A673 (cell line): ENCODE results near the gene MAD2L2. TPM values are rescaled to one million over a fixed set of nuclear protein-coding genes. Genes with fewer than 3 reads are reported as not detected.

Source experiments
- BruUV-seq: library from RNA; stranded (reverse); fragments of 400-500 nt; replicated peaks from 2 replicates; lab custom pipeline; 2021; lab: Mats Ljungman, UMichigan
- CTCF ChIA-PET: fragments of 300-600 bp; sonication (Branson Sonifier 250); formaldehyde crosslinking; loops from one replicate; lab custom pipeline; 2022; ENCODE audit warnings: antibody characterized with exemption; lab: Charles Lee
- POLR2A ChIA-PET: fragments of 300-600 bp; sonication (Branson Sonifier 250); formaldehyde crosslinking; loops from one replicate; lab custom pipeline; 2022; ENCODE audit warnings: antibody characterized with exemption; ENCODE audit not compliant: low non-redundant PET; lab: Charles Lee
- DNase-seq: peaks from one replicate; pipeline ENCODE4 v3.0.0-alpha.2; 2015; ENCODE audit warnings: low spot score
- H3K27ac ChIP-seq: fragments of 200-600 bp; sonication (generic); 2 replicates; pipeline ENCODE4 v1.5.1; 2016; ENCODE audit warnings: mixed run types, low read depth, mild to moderate bottlenecking, mixed read lengths, antibody characterized with exemption, low read length; ENCODE audit not compliant: poor library complexity, severe bottlenecking
- H3K27me3 ChIP-seq: fragments of 200-600 bp; sonication (generic); replicated peaks from 2 replicates; pipeline ENCODE4 v1.6.1; 2017; ENCODE audit warnings: mixed run types, low read depth, mild to moderate bottlenecking, mixed read lengths, antibody characterized with exemption, low read length; ENCODE audit not compliant: insufficient read depth, poor library complexity
- H3K36me3 ChIP-seq: fragments of 200-600 bp; sonication (generic); 2 replicates; pipeline ENCODE4 v1.6.1; 2016; ENCODE audit warnings: mixed run types, mild to moderate bottlenecking, mixed read lengths, antibody characterized with exemption, low read length; ENCODE audit not compliant: insufficient read depth, poor library complexity, severe bottlenecking
- H3K4me1 ChIP-seq: fragments of 200-600 bp; sonication (generic); 2 replicates; pipeline ENCODE4 v1.6.1; 2017; ENCODE audit warnings: mixed run types, mild to moderate bottlenecking, mixed read lengths, antibody characterized with exemption, low read length; ENCODE audit not compliant: insufficient read depth, poor library complexity, severe bottlenecking
- H3K4me3 ChIP-seq: fragments of 200-600 bp; sonication (generic); 2 replicates; pipeline ENCODE4 v1.5.1; 2016; ENCODE audit warnings: low read depth, mixed run types, mild to moderate bottlenecking, mixed read lengths, low read length; ENCODE audit not compliant: poor library complexity, severe bottlenecking
- H3K9me3 ChIP-seq: fragments of 200-600 bp; sonication (generic); 2 replicates; pipeline ENCODE4 v1.6.1; 2016; ENCODE audit warnings: mixed run types, low read depth, mild to moderate bottlenecking, mixed read lengths, antibody characterized with exemption, low read length; ENCODE audit not compliant: poor library complexity, severe bottlenecking
- EZH2 ChIP-seq: fragments of 200-600 bp; sonication (generic); IDR thresholded peaks from 2 replicates; pipeline ENCODE4 v1.6.1; 2017; ENCODE audit warnings: borderline replicate concordance, low read depth, mild to moderate bottlenecking, mixed read lengths, antibody characterized with exemption, low read length; ENCODE audit not compliant: poor library complexity, severe bottlenecking
- intact Hi-C: fragments of 100-400 bp; cut with micrococcal nuclease; formaldehyde crosslinking; loops from one replicate; pipeline ENCODE4 v1.10.0; 2022; ENCODE audit not compliant: unreplicated experiment
- total RNA-seq: library from RNA; stranded (reverse); gene quantifications from 2 replicates; pipeline ENCODE4 v1.2.3, GENCODE V29; 2021
- TF ChIP-seq, protein P1 (sequence below): fragments of 300-800, 200-600 bp; sonication (generic); conservative IDR thresholded peaks from 2 replicates; pipeline ENCODE4 v1.5.1; 2017; ENCODE audit warnings: low read depth, mild to moderate bottlenecking, antibody characterized with exemption, low read length, moderate library complexity, mixed read lengths

MAD2L2 gene
- total RNA-seq, 1 experiment from 2014 or later = 134 TPM

- TF ChIP-seq, protein P1, sequence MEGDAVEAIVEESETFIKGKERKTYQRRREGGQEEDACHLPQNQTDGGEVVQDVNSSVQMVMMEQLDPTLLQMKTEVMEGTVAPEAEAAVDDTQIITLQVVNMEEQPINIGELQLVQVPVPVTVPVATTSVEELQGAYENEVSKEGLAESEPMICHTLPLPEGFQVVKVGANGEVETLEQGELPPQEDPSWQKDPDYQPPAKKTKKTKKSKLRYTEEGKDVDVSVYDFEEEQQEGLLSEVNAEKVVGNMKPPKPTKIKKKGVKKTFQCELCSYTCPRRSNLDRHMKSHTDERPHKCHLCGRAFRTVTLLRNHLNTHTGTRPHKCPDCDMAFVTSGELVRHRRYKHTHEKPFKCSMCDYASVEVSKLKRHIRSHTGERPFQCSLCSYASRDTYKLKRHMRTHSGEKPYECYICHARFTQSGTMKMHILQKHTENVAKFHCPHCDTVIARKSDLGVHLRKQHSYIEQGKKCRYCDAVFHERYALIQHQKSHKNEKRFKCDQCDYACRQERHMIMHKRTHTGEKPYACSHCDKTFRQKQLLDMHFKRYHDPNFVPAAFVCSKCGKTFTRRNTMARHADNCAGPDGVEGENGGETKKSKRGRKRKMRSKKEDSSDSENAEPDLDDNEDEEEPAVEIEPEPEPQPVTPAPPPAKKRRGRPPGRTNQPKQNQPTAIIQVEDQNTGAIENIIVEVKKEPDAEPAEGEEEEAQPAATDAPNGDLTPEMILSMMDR = no peak
- TF ChIP-seq EZH2 = no peak
- CTCF ChIA-PET = interaction anchor here (1.6 kb wide), 1 partner anchor 15 kb away, joined by 23 read pairs; the partner anchor contains the start of gene FBXO6
- intact Hi-C loops = no loop called here
Observed at GRCh38 chr1:11649237-11649623, 31.7 kb downstream of the MAD2L2 start.

DNA sequence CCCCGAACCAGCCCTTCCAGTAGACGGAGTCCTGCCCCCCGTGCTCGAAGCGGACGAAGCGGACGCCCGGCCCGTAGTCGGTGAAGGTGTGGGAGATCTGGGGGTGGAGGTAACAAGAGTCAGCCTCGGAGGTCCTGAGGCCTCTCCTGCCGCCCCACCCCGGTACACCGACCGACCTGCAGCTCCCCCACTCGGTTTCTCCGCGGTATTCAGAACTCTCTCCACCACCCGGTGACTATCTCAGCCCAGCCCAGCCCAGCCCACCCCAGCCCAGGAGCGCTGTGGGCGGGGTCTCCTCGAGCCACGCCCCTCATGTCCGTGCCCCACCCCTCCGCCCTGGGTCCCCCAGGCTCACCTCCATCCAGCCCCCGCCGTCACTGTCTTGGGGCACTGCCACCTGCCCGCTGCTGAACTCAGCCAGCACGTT lies 32.2 kb downstream of the MAD2L2 start:
- H3K36me3 ChIP-seq = no peaks in the 10 kb centered on the region
- peaks cover 15% of the 10 kb centered on the region for H3K4me1 ChIP-seq
- ChIA-PET CTCF (interaction anchor here (1.9 kb wide), 1 partner anchor 71 kb away, joined by 5 read pairs; no protein-coding TSS in a partner anchor), POLR2A (no interaction called here)
- no TSS peak for BruUV-seq
- H3K4me3 ChIP-seq = no peak overlapping the region
- H3K9me3 ChIP-seq = no peaks in the 10 kb centered on the region
- intact Hi-C loops = no loop called here
- no peak overlapping the region for H3K27ac ChIP-seq
- no peak for DNase-seq
- no peaks in the 10 kb centered on the region for H3K27me3 ChIP-seq
- TF ChIP-seq, protein P1 = no peak
- no peak for TF ChIP-seq EZH2

More at GRCh38 chr1:11649237-11649623, 31.7 kb downstream of the MAD2L2 start:
- no peak for DNase-seq
- Histone ChIP-seq H3K36me3 (no peaks in the 10 kb centered on the region), H3K27ac (no peak overlapping the region), H3K9me3 (no peaks in the 10 kb centered on the region), H3K4me3 (no peak overlapping the region), H3K27me3 (no peaks in the 10 kb centered on the region), H3K4me1 (peaks cover 15% of the 10 kb centered on the region)
- BruUV-seq = no TSS peak
- POLR2A ChIA-PET = no interaction called here

GRCh38 chr1:11648039-11648438 lies 32.9 kb downstream of the MAD2L2 start:
- Histone ChIP-seq H3K4me3 (no peak overlapping the region), H3K4me1 (peaks cover 15% of the 10 kb centered on the region), H3K27ac (no peak overlapping the region), H3K36me3 (no peaks in the 10 kb centered on the region), H3K9me3 (no peaks in the 10 kb centered on the region), H3K27me3 (no peaks in the 10 kb centered on the region)
- BruUV-seq = no TSS peak
- intact Hi-C loops = no loop called here
- CTCF ChIA-PET = interaction anchor here (1.9 kb wide), 1 partner anchor 72 kb away, joined by 5 read pairs; no protein-coding TSS in a partner anchor
- TF ChIP-seq, protein P1 = no peak
- TF ChIP-seq EZH2 = no peak
- DNase-seq = no peak
- POLR2A ChIA-PET = no interaction called here
